Activated CD4-positive, alpha-beta T cell treated with anti-CD3 and anti-CD28 coated beads, Interleukin-2, amount 10 ng/mL, durations not matched to agents 7 days and 5 days (primary cell): Measurements from ENCODE around the gene TNFRSF1B. TPM values are rescaled to one million over a fixed set of nuclear protein-coding genes. Genes with fewer than 3 reads are reported as not detected.

Experiments used
- CTCF ChIA-PET: fragments of 350-600 bp; sonication (Branson Sonifier 250); formaldehyde crosslinking; loops from one replicate; lab custom pipeline; 2021; ENCODE audit warnings: antibody characterized with exemption; lab: Charles Lee
- POLR2A ChIA-PET: fragments of 350-600 bp; sonication (Branson Sonifier 250); formaldehyde crosslinking; loops from one replicate; lab custom pipeline; 2021; ENCODE audit warnings: antibody characterized with exemption; lab: Charles Lee
- DNase-seq: peaks from one replicate; pipeline ENCODE4 v3.0.0-alpha.2; 2020
- H3K27ac Mint-ChIP-seq: one replicate; pipeline ENCODE4 v1.8.0; 2021; ENCODE audit warnings: mild to moderate bottlenecking, moderate library complexity, mixed read lengths
- H3K27me3 Mint-ChIP-seq: one replicate; pipeline ENCODE4 v1.8.0; 2021; ENCODE audit warnings: mixed read lengths
- H3K36me3 Mint-ChIP-seq: one replicate; pipeline ENCODE4 v1.8.0; 2021; ENCODE audit warnings: low read depth, mixed read lengths
- H3K4me1 Mint-ChIP-seq: one replicate; pipeline ENCODE4 v1.8.0; 2021; ENCODE audit warnings: mixed read lengths
- H3K4me3 Mint-ChIP-seq: one replicate; pipeline ENCODE4 v1.8.0; 2021; ENCODE audit warnings: mild to moderate bottlenecking, moderate library complexity, mixed read lengths
- H3K9me3 Mint-ChIP-seq: one replicate; pipeline ENCODE4 v1.8.0; 2021; ENCODE audit warnings: mixed read lengths
- total RNA-seq, 2 experiments: library from RNA; stranded (reverse); gene quantifications; one replicate each; pipeline ENCODE4 v1.2.3, GENCODE V29; 2021

TNFRSF1B gene
- total RNA-seq, 2 experiments from 2014 or later: 167 to 190 TPM

GRCh38 chr1:12151465-12151864 lies 15.3 kb upstream of the TNFRSF1B start:
- H3K36me3 Mint-ChIP-seq: peaks cover 25% of the 10 kb centered on the region
- peaks cover 14% of the 10 kb centered on the region for H3K9me3 Mint-ChIP-seq
- peak overlapping the region; percentile 73 for H3K4me3 Mint-ChIP-seq
- ChIA-PET CTCF (interaction anchor here (1.2 to 4.2 kb wide), 7 partner anchors 8 to 27 kb away, joined by 3 to 23 read pairs (median 6); no protein-coding TSS in a partner anchor), POLR2A (interaction anchor here (0.6 kb wide), 1 partner anchor 243 kb away, joined by 3 read pairs; no protein-coding TSS in a partner anchor)
- no peaks in the 10 kb centered on the region for H3K27me3 Mint-ChIP-seq
- H3K4me1 Mint-ChIP-seq: peaks cover 90% of the 10 kb centered on the region
- no peak for DNase-seq
- peak overlapping the region; percentile 99 for H3K27ac Mint-ChIP-seq

GRCh38 chr1:12152113-12152891 lies 14.5 kb upstream of the TNFRSF1B start:
- Mint-ChIP-seq H3K27ac (peak overlapping the region; percentile 99), H3K27me3 (no peaks in the 10 kb centered on the region), H3K36me3 (peaks cover 25% of the 10 kb centered on the region), H3K4me1 (peaks cover 88% of the 10 kb centered on the region), H3K9me3 (peaks cover 14% of the 10 kb centered on the region), H3K4me3 (no peak overlapping the region)
- DNase-seq: no peak
- ChIA-PET CTCF (interaction anchor here (1.2 to 4.2 kb wide), 3 partner anchors 10 to 17 kb away, joined by 3 to 18 read pairs (median 6); no protein-coding TSS in a partner anchor), POLR2A (no interaction called here)

GRCh38 chr1:12153181-12153785 lies 13.5 kb upstream of the TNFRSF1B start:
- ChIA-PET POLR2A (no interaction called here), CTCF (no interaction called here)
- peaks cover 88% of the 10 kb centered on the region for H3K4me1 Mint-ChIP-seq
- H3K27me3 Mint-ChIP-seq: no peaks in the 10 kb centered on the region
- no peak overlapping the region for H3K4me3 Mint-ChIP-seq
- H3K9me3 Mint-ChIP-seq: peaks cover 14% of the 10 kb centered on the region
- DNase-seq: no peak
- H3K36me3 Mint-ChIP-seq: peaks cover 25% of the 10 kb centered on the region
- peak overlapping the region; percentile 99 for H3K27ac Mint-ChIP-seq

DNA sequence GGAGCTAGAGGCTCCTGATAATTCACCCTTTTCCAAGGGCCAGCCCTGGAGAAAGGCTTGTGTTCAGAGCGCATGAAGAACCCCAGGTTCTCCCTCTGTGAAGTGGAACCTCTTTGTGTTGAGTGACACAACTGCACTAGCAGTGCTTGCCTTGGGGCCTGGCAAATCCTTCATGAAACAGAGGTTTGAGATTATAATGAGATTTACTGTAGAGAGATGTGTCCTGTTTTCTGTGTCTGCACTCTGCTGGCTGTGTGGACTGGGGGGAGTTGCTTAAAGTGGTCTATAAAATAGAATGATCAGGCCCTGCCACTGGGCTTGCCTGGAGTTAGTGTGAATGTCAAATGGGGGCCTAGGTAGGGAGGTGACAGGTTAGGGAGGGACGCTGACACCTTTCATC lies 11.5 kb upstream of the TNFRSF1B start:
- peaks cover 14% of the 10 kb centered on the region for H3K36me3 Mint-ChIP-seq
- H3K27me3 Mint-ChIP-seq: no peaks in the 10 kb centered on the region
- peaks cover 82% of the 10 kb centered on the region for H3K4me1 Mint-ChIP-seq
- H3K9me3 Mint-ChIP-seq: peaks cover 7% of the 10 kb centered on the region
- DNase-seq: no peak
- no peak overlapping the region for H3K27ac Mint-ChIP-seq
- H3K4me3 Mint-ChIP-seq: no peak overlapping the region
- CTCF ChIA-PET: interaction anchor here (0.8 to 4.4 kb wide), 6 partner anchors 10 to 68 kb away, joined by 3 to 23 read pairs (median 4); no protein-coding TSS in a partner anchor
- POLR2A ChIA-PET: no interaction called here

- ChIA-PET POLR2A (interaction anchor here (1.0 kb wide), 1 partner anchor 33 kb away, joined by 4 read pairs; no protein-coding TSS in a partner anchor), CTCF (interaction anchor here (1.0 to 4.4 kb wide), 7 partner anchors 8 to 462 kb away, joined by 3 to 23 read pairs (median 5); partner anchors contain the start of gene TNFRSF1B)
Measured at GRCh38 chr1:12157366-12158231, 9.2 kb upstream of the TNFRSF1B start.

GRCh38 chr1:12158357-12159092 lies 8.3 kb upstream of the TNFRSF1B start:
- peak overlapping the region; percentile 39 for H3K4me3 Mint-ChIP-seq
- CTCF ChIA-PET: interaction anchor here (1.2 to 4.4 kb wide), 4 partner anchors 8 to 34 kb away, joined by 4 to 23 read pairs (median 12); no protein-coding TSS in a partner anchor
- H3K27ac Mint-ChIP-seq: peak overlapping the region; percentile 94

More at GRCh38 chr1:12157366-12158231, 9.2 kb upstream of the TNFRSF1B start:
- Mint-ChIP-seq H3K27me3 (no peaks in the 10 kb centered on the region), H3K4me3 (peak overlapping the region; percentile 56), H3K27ac (peak overlapping the region; percentile 94), H3K9me3 (peaks cover 4% of the 10 kb centered on the region), H3K36me3 (peaks cover 1% of the 10 kb centered on the region), H3K4me1 (peaks cover 82% of the 10 kb centered on the region)
- no peak for DNase-seq

GRCh38 chr1:12159816-12160215 lies 7.0 kb upstream of the TNFRSF1B start:
- Mint-ChIP-seq H3K4me1 (peaks cover 90% of the 10 kb centered on the region), H3K9me3 (peaks cover 4% of the 10 kb centered on the region), H3K36me3 (peaks cover 1% of the 10 kb centered on the region), H3K27me3 (no peaks in the 10 kb centered on the region), H3K27ac (peak overlapping the region; percentile 85), H3K4me3 (no peak overlapping the region)
- DNase-seq: peak; percentile 40
- CTCF ChIA-PET: interaction anchor here (0.6 to 2.1 kb wide), 4 partner anchors 9 to 317 kb away, joined by 3 to 10 read pairs (median 4); no protein-coding TSS in a partner anchor
- POLR2A ChIA-PET: interaction anchor here (1.5 kb wide), 1 partner anchor 9 kb away, joined by 7 read pairs; no protein-coding TSS in a partner anchor

More at GRCh38 chr1:12158357-12159092, 8.3 kb upstream of the TNFRSF1B start:
- peaks cover 4% of the 10 kb centered on the region for H3K9me3 Mint-ChIP-seq
- H3K27me3 Mint-ChIP-seq: no peaks in the 10 kb centered on the region
- peaks cover 82% of the 10 kb centered on the region for H3K4me1 Mint-ChIP-seq
- no peak for DNase-seq
- POLR2A ChIA-PET: interaction anchor here (1.5 kb wide), 1 partner anchor 8 kb away, joined by 7 read pairs; no protein-coding TSS in a partner anchor
- peaks cover 1% of the 10 kb centered on the region for H3K36me3 Mint-ChIP-seq

DNA sequence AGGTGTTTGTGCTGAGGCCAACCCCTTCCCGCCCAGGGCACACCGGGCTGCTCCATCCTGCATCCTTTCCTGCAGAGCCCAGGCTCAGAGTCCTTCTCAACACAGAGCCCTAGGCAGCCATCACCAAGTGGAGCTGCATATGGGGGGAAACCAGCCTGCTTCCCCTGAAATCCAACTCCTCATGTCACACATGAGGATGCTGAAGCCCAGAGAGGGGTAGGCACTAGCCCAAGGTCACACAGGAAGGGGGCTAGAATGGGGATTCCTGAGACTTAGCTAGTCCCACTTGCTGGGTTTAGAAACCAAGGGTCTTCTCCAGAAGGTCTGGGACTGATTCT lies 5.5 kb upstream of the TNFRSF1B start:
- Mint-ChIP-seq H3K36me3 (peaks cover 1% of the 10 kb centered on the region), H3K27ac (peak overlapping the region; percentile 95), H3K9me3 (peaks cover 2% of the 10 kb centered on the region), H3K4me3 (peak overlapping the region; percentile 18), H3K4me1 (peaks cover 85% of the 10 kb centered on the region), H3K27me3 (no peaks in the 10 kb centered on the region)
- POLR2A ChIA-PET: no interaction called here
- no peak for DNase-seq
- CTCF ChIA-PET: interaction anchor here (0.7 to 2.1 kb wide), 8 partner anchors 10 to 42 kb away, joined by 3 to 18 read pairs (median 6); no protein-coding TSS in a partner anchor

DNA sequence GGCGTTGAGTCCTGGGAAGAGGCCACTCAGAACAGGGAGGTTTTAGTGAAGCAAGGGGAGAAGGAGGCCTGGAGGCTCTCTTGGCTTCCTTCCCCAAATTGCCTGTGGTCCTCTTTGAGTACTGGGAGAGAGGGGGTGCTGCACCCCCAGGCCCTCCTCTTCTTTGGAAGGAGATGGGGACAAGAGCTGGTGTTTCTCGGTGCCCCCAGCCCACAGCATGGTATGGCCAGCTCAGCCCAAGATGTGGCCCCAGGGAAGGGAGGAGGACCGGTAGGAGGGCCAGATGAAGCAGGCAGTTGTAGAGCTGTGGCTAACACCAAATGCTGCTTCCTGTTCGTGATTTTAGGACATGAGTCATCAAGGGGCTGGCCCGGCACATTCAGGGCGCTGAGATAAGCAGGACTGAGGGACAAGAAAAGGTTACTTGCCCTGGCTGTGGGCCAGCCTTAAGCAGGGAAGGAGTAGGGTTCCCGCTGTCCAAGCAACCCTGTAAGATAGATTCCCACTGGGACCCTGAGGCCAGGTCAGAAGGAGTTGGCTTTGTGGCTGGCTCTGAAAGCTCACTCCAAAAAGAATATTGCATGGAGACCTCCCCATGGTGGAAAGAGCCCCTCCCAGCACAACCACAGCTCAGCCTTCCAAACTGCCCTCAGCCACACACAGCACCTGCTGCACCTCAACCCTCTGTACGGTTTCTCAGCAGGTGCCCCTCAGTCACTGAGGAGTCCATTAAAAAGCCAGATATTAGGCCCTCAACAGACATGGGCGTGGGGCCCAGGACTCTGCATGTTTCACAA lies 4.9 kb upstream of the TNFRSF1B start:
- Mint-ChIP-seq H3K4me3 (peak overlapping the region; percentile 18), H3K27me3 (no peaks in the 10 kb centered on the region), H3K9me3 (peaks cover 2% of the 10 kb centered on the region), H3K4me1 (peaks cover 84% of the 10 kb centered on the region), H3K36me3 (peaks cover 1% of the 10 kb centered on the region), H3K27ac (peak overlapping the region; percentile 95)
- ChIA-PET CTCF (interaction anchor here (0.7 to 2.1 kb wide), 10 partner anchors 10 to 43 kb away, joined by 3 to 18 read pairs (median 4); no protein-coding TSS in a partner anchor), POLR2A (no interaction called here)
- DNase-seq: peak; percentile 81

GRCh38 chr1:12162459-12163137 lies 4.2 kb upstream of the TNFRSF1B start:
- H3K4me1 Mint-ChIP-seq: peaks cover 78% of the 10 kb centered on the region
- DNase-seq: no peak
- H3K36me3 Mint-ChIP-seq: peaks cover 3% of the 10 kb centered on the region
- ChIA-PET CTCF (interaction anchor here (0.9 to 2.1 kb wide), 8 partner anchors 9 to 38 kb away, joined by 3 to 18 read pairs (median 6); no protein-coding TSS in a partner anchor), POLR2A (no interaction called here)
- peaks cover 2% of the 10 kb centered on the region for H3K9me3 Mint-ChIP-seq
- peak overlapping the region; percentile 22 for H3K4me3 Mint-ChIP-seq
- no peaks in the 10 kb centered on the region for H3K27me3 Mint-ChIP-seq
- H3K27ac Mint-ChIP-seq: peak overlapping the region; percentile 95
